22Rv1 (cell line): Measurements from ENCODE around the gene LRMDA.

Experiments
- CTCF ChIP-seq: fragments of 450-650 bp; IDR thresholded peaks from 2 replicates; pipeline ENCODE4 v1.5.1; 2017; ENCODE audit warnings: mild to moderate bottlenecking
- ZFX ChIP-seq: fragments of 450-650 bp; IDR thresholded peaks from 2 replicates; pipeline ENCODE4 v1.6.1; 2017; ENCODE audit warnings: antibody characterized with exemption, borderline replicate concordance

GRCh38 chr10:75655791-75656451 is 224.5 kb downstream of the LRMDA start:
- no peak for TF ChIP-seq CTCF
- TF ChIP-seq ZFX = no peak
